Neural cell (in vitro differentiated cells): ENCODE results near the gene PPP1R12A. TPM values are rescaled to one million over a fixed set of nuclear protein-coding genes. Genes with fewer than 3 reads are reported as not detected.

Experiments
- H2AFZ ChIP-seq: fragments of 200-600, 300-800 bp; sonication (generic), shearing (Covaris generic); 2 replicates; pipeline ENCODE4 v1.6.0; 2014; ENCODE audit warnings: low read depth, mild to moderate bottlenecking, antibody characterized with exemption, low read length, moderate library complexity
- H3F3A ChIP-seq: fragments of 200-600 bp; shearing (Covaris generic); 2 replicates; pipeline ENCODE4 v1.6.1; 2016; ENCODE audit warnings: mild to moderate bottlenecking, moderate library complexity, mixed read lengths, antibody characterized with exemption, low read length; ENCODE audit not compliant: insufficient read depth, poor library complexity, severe bottlenecking
- H3K27ac ChIP-seq: fragments of 200-600, 300-800 bp; sonication (generic), shearing (Covaris generic); 2 replicates; pipeline ENCODE4 v1.5.1; 2014; ENCODE audit warnings: mild to moderate bottlenecking, low read length, moderate library complexity
- H3K27me3 ChIP-seq: fragments of 300-800, 200-600 bp; sonication (generic), shearing (Covaris generic); 2 replicates; pipeline ENCODE4 v1.6.0; 2014; ENCODE audit warnings: mild to moderate bottlenecking, low read depth, low read length, moderate library complexity; ENCODE audit not compliant: insufficient read depth
- H3K36me3 ChIP-seq: fragments of 300-800, 200-600 bp; sonication (generic), shearing (Covaris generic); 2 replicates; pipeline ENCODE4 v1.5.1; 2014; ENCODE audit warnings: mild to moderate bottlenecking, antibody characterized with exemption, low read length, moderate library complexity; ENCODE audit not compliant: insufficient read depth
- H3K4me2 ChIP-seq: fragments of 300-800, 200-600 bp; sonication (generic), shearing (Covaris generic); 2 replicates; pipeline ENCODE4 v1.6.0; 2014; ENCODE audit warnings: mild to moderate bottlenecking, low read length
- H3K4me3 ChIP-seq: fragments of 300-800, 200-600 bp; sonication (generic), shearing (Covaris generic); 2 replicates; pipeline ENCODE4 v1.5.1; 2014; ENCODE audit warnings: mild to moderate bottlenecking, low read length, moderate library complexity
- H3K79me2 ChIP-seq: fragments of 200-600 bp; shearing (Covaris generic); replicated peaks from 2 replicates; pipeline ENCODE4 v1.6.0; 2014; ENCODE audit warnings: mild to moderate bottlenecking, low read length, moderate library complexity; ENCODE audit not compliant: insufficient read depth
- H3K9ac ChIP-seq: fragments of 300-800, 200-600 bp; sonication (generic), shearing (Covaris generic); 2 replicates; pipeline ENCODE4 v1.6.1; 2016; ENCODE audit warnings: mild to moderate bottlenecking, low read length, mixed read lengths
- H3K9me2 ChIP-seq: fragments of 200-600 bp; shearing (Covaris generic); 2 replicates; pipeline ENCODE4 v1.6.1; 2016; ENCODE audit warnings: mild to moderate bottlenecking, low read length, mixed read lengths; ENCODE audit not compliant: insufficient read depth
- H3K9me3 ChIP-seq: fragments of 200-600, 300-800 bp; sonication (generic), shearing (Covaris generic); 2 replicates; pipeline ENCODE4 v1.6.1; 2016; ENCODE audit warnings: mild to moderate bottlenecking, mixed run types, low read length, moderate library complexity, mixed read lengths
- H4K20me1 ChIP-seq: fragments of 200-600 bp; shearing (Covaris generic); 2 replicates; pipeline ENCODE4 v1.6.1; 2016; ENCODE audit warnings: mild to moderate bottlenecking, mixed run types; ENCODE audit not compliant: insufficient read depth
- CTCF ChIP-seq: fragments of 450-650 bp; IDR thresholded peaks from 2 replicates; pipeline ENCODE4 v1.5.1; 2014; ENCODE audit warnings: antibody characterized with exemption, mild to moderate bottlenecking, moderate library complexity; ENCODE audit not compliant: poor library complexity, severe bottlenecking
- EP300 ChIP-seq: fragments of 450-650 bp; conservative IDR thresholded peaks from 2 replicates; pipeline ENCODE4 v1.6.1; 2014; ENCODE audit warnings: antibody characterized with exemption, mild to moderate bottlenecking, moderate library complexity; ENCODE audit not compliant: poor library complexity, severe bottlenecking
- EZH2 ChIP-seq: fragments of 200-600, 300-800 bp; shearing (Covaris generic), sonication (generic); IDR thresholded peaks from 2 replicates; pipeline ENCODE4 v1.6.1; 2014; ENCODE audit warnings: antibody characterized with exemption, low read length, borderline replicate concordance, mild to moderate bottlenecking; ENCODE audit not compliant: insufficient read depth, poor library complexity, severe bottlenecking
- MXI1 ChIP-seq: fragments of 450-650 bp; conservative IDR thresholded peaks from 2 replicates; pipeline ENCODE4 v1.6.1; 2014; ENCODE audit warnings: antibody characterized with exemption, mild to moderate bottlenecking; ENCODE audit not compliant: poor library complexity, severe bottlenecking
- POLR2AphosphoS5 ChIP-seq: IDR thresholded peaks from 2 replicates; pipeline ENCODE4 v1.6.1; 2012
- RAD21 ChIP-seq: fragments of 450-650 bp; conservative IDR thresholded peaks from 2 replicates; pipeline ENCODE4 v1.6.1; 2014; ENCODE audit warnings: antibody characterized with exemption, mild to moderate bottlenecking, moderate library complexity
- REST ChIP-seq: IDR thresholded peaks from 2 replicates; pipeline ENCODE4 v1.6.1; 2012; ENCODE audit warnings: borderline replicate concordance
- SMC3 ChIP-seq: fragments of 450-650 bp; conservative IDR thresholded peaks from 2 replicates; pipeline ENCODE4 v1.6.1; 2014; ENCODE audit warnings: antibody characterized with exemption, mild to moderate bottlenecking, moderate library complexity; ENCODE audit not compliant: poor library complexity
- TAF1 ChIP-seq: IDR thresholded peaks from 2 replicates; pipeline ENCODE4 v1.6.1; 2012; ENCODE audit warnings: low read depth
- polyA plus RNA-seq: library from polyadenylated mRNA; depleted of rRNA; stranded (reverse); fragments of >200 nt; gene quantifications from 2 replicates; pipeline ENCODE4 v1.2.3, GENCODE V29; 2014

The PPP1R12A gene
- polyA plus RNA-seq, 1 donor from 2014 or later = 68.2 TPM

GRCh38 chr12:79936670-79937069, 1.8 kb upstream of the PPP1R12A start:
- H3K9me2 ChIP-seq = no peaks in the 10 kb centered on the region
- H3K27me3 ChIP-seq = no peaks in the 10 kb centered on the region
- no peak overlapping the region for H3K9ac ChIP-seq
- H3K36me3 ChIP-seq = no peaks in the 10 kb centered on the region
- no peak for TF ChIP-seq MXI1
- peaks cover 36% of the 10 kb centered on the region for H3K79me2 ChIP-seq
- H4K20me1 ChIP-seq = no peaks in the 10 kb centered on the region
- H3K27ac ChIP-seq = no peak overlapping the region
- H3K4me3 ChIP-seq = peak overlapping the region; percentile 79
- H3K4me2 ChIP-seq = peak overlapping the region; percentile 87
- H2AFZ ChIP-seq = no peak overlapping the region
- no peaks in the 10 kb centered on the region for H3K9me3 ChIP-seq
- H3F3A ChIP-seq = no peaks in the 10 kb centered on the region

DNA sequence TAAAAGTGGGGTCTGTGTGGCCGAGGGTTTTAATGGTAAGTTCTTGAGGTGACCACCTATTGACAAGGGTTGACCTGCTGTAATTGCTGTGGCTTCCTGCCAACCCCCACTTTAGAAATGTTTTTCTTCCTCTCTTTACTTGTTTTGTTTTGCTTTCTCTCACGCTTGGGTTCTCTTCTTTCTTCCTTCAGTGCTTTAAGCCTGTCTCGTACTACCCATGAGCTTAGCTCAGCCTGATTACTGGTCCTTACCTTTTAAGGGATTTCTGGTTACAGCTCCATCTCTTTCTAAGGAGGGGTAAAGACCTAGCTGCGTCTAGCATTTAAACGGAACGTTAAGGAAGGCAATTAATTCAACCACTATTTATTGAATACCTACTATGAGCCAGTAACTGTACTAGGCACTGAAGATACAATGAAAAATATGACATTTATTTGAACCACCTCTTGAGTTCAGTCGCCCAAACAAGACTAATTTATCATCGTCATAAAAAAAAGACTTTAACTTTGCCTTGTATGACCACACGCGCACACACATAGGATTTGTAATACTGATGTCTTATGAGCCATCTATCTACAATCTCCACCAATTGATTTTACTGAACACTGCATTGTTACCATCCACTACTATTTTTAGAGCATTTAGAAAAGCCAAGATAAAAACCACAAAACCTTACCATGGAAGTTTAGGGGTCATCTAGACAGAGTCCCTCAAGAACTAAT, 888 bp upstream of the PPP1R12A start:
- Histone ChIP-seq H4K20me1 (no peaks in the 10 kb centered on the region), H3F3A (no peaks in the 10 kb centered on the region), H3K36me3 (no peaks in the 10 kb centered on the region), H3K4me3 (peak overlapping the region; percentile 79), H3K9me3 (no peaks in the 10 kb centered on the region), H3K9ac (peak overlapping the region; percentile 92), H3K4me2 (peak overlapping the region; percentile 87), H3K79me2 (peaks cover 45% of the 10 kb centered on the region), H3K27ac (peak overlapping the region; percentile 95), H3K27me3 (no peaks in the 10 kb centered on the region), H3K9me2 (no peaks in the 10 kb centered on the region), H2AFZ (peak overlapping the region; percentile 59)
- TF ChIP-seq MXI1 = no peak
- TF ChIP-seq TAF1 = no peak
- no peak for TF ChIP-seq REST
- TF ChIP-seq CTCF = no peak
- no peak for TF ChIP-seq SMC3
- TF ChIP-seq EZH2 = no peak
- no peak for TF ChIP-seq RAD21
- TF ChIP-seq EP300 = no peak
- TF ChIP-seq POLR2AphosphoS5 = no peak
